Keratinocyte (primary cell): ENCODE data around the gene BEAN1. TPM values are rescaled to one million over a fixed set of nuclear protein-coding genes. Genes with fewer than 3 reads are reported as not detected.

ENCODE experiments used
- DNase-seq: peaks from one replicate; pipeline ENCODE4 v3.0.0-alpha.2; 2011; ENCODE audit warnings: low read depth, missing footprints, low spot score
- FAIRE-seq: peaks from 2 replicates; lab custom pipeline; 2011; peaks lifted over from hg19 to GRCh38; lab: Jason Lieb, UNC
- H2AFZ ChIP-seq: 2 replicates; pipeline ENCODE4 v1.6.0; 2012; ENCODE audit warnings: low read length, control low read depth, inconsistent platforms; ENCODE audit not compliant: control insufficient read depth
- H3K27ac ChIP-seq: 2 replicates; pipeline ENCODE4 v1.5.1; 2011; ENCODE audit warnings: low read length; ENCODE audit not compliant: control insufficient read depth, insufficient read depth
- H3K27me3 ChIP-seq: 3 replicates; pipeline ENCODE4 v1.6.0; 2011; ENCODE audit warnings: low read length; ENCODE audit not compliant: control insufficient read depth, insufficient read depth; ENCODE audit errors: extremely low read depth
- H3K36me3 ChIP-seq, 2 experiments: 2 replicates in 1 of 2; 3 replicates in 1 of 2; pipeline ENCODE4 v1.5.1; 2011; ENCODE audit warnings: low read length in 2 of 2, mild to moderate bottlenecking in 1 of 2; ENCODE audit not compliant: control insufficient read depth in 2 of 2, insufficient read depth in 2 of 2; ENCODE audit errors: extremely low read depth in 1 of 2
- H3K4me1 ChIP-seq: 3 replicates; pipeline ENCODE4 v1.5.1; 2011; ENCODE audit warnings: low read length; ENCODE audit not compliant: control insufficient read depth, insufficient read depth; ENCODE audit errors: extremely low read depth
- H3K4me2 ChIP-seq: 3 replicates; pipeline ENCODE4 v1.6.0; 2011; ENCODE audit warnings: low read depth, low read length; ENCODE audit not compliant: control insufficient read depth, insufficient read depth; ENCODE audit errors: extremely low read depth
- H3K4me3 ChIP-seq, 3 experiments: fragments of 200-600 bp in 1 of 3; sonication (generic) in 1 of 3; 2 replicates in 2 of 3; 3 replicates in 1 of 3; pipeline ENCODE4 v1.5.1; 2011 to 2016; ENCODE audit warnings: low read length in 3 of 3, mild to moderate bottlenecking in 3 of 3, control low read depth in 2 of 3, inconsistent platforms in 1 of 3, low read depth in 1 of 3, mixed read lengths in 1 of 3, mixed run types in 1 of 3, moderate library complexity in 1 of 3; ENCODE audit not compliant: control insufficient read depth in 2 of 3, insufficient read depth in 2 of 3; ENCODE audit errors: extremely low read depth in 1 of 3
- H3K79me2 ChIP-seq: 2 replicates; pipeline ENCODE4 v1.6.0; 2012; ENCODE audit warnings: low read length; ENCODE audit not compliant: control insufficient read depth, insufficient read depth
- H3K9ac ChIP-seq: 3 replicates; pipeline ENCODE4 v1.6.0; 2011; ENCODE audit warnings: low read length; ENCODE audit not compliant: control insufficient read depth, insufficient read depth; ENCODE audit errors: extremely low read depth
- H3K9me1 ChIP-seq: 3 replicates; pipeline ENCODE4 v1.6.0; 2011; ENCODE audit warnings: low read length; ENCODE audit not compliant: control insufficient read depth, insufficient read depth; ENCODE audit errors: extremely low read depth
- H3K9me3 ChIP-seq: 2 replicates; pipeline ENCODE4 v1.5.1; 2012; ENCODE audit warnings: low read depth, low read length; ENCODE audit not compliant: control insufficient read depth
- H4K20me1 ChIP-seq: 3 replicates; pipeline ENCODE4 v1.6.0; 2011; ENCODE audit warnings: low read length; ENCODE audit not compliant: control insufficient read depth, insufficient read depth; ENCODE audit errors: extremely low read depth
- CTCF ChIP-seq, 3 experiments: IDR thresholded peaks in 1 of 3; conservative IDR thresholded peaks in 1 of 3; optimal IDR thresholded peaks in 1 of 3; 2 replicates in 2 of 3; 3 replicates in 1 of 3; pipeline versions ENCODE3 to v1.5.1; 2011; ENCODE audit warnings: low read length in 3 of 3, mild to moderate bottlenecking in 3 of 3, moderate library complexity in 2 of 3, control low read depth in 1 of 3, inconsistent platforms in 1 of 3; ENCODE audit not compliant: insufficient read depth in 2 of 3; ENCODE audit errors: extremely low read depth in 1 of 3
- EZH2 ChIP-seq: IDR thresholded peaks from one replicate; pipeline ENCODE4 v1.6.1; 2012; ENCODE audit warnings: inconsistent platforms, mild to moderate bottlenecking, low read length, moderate library complexity
- dilution Hi-C: fragments of 300-500 bp; cut with MboI; formaldehyde crosslinking; loops from one replicate; pipeline ENCODE4 v1.7.0; 2020; ENCODE audit warnings: low sequenced_read_pairs; ENCODE audit not compliant: extremely low pct_ligation_motif_present
- polyA plus RNA-seq, 5 experiments: library from polyadenylated mRNA; depleted of rRNA in 3 of 5; stranded (reverse) in 3 of 5; stranded (forward) in 1 of 5; unstranded in 1 of 5; fragments of >200 nt; gene quantifications; 1 replicate in 1 of 5; 2 replicates in 3 of 5; 3 replicates in 1 of 5; pipeline versions ENCODE4 v1.2.1 to v1.2.3, GENCODE V29; 2011 to 2012; ENCODE audit warnings: missing spikeins in 2 of 5, low read depth in 1 of 5, low replicate concordance in 1 of 5

Gene BEAN1
- polyA plus RNA-seq, 1 donor (not counting 4 experiments of a cell fraction or from before 2014, with no cell fraction given), result 0.24 TPM

- H4K20me1 ChIP-seq, result no peaks in the 10 kb centered on the region
- TF ChIP-seq CTCF (optimal IDR thresholded peaks at IDR 0.05 in 1 of 3, IDR thresholded peaks at IDR 0.05 in 1 of 3, conservative IDR thresholded peaks at IDR 0.05 in 1 of 3; ENCODE audit: extremely low read depth in 1 of 3, insufficient read depth in 2 of 3, low read length in 3 of 3) (no peak), EZH2 (no peak)
- H3K9me1 ChIP-seq, result no peaks in the 10 kb centered on the region
- no peak overlapping the region for H3K4me2 ChIP-seq
- dilution Hi-C loops, result no loop called here
- peaks cover 5% of the 10 kb centered on the region for H3K27me3 ChIP-seq
- H3K27ac ChIP-seq, result no peak overlapping the region
- H3K4me3 ChIP-seq, result no peak overlapping the region
- no peak overlapping the region for H2AFZ ChIP-seq
- FAIRE-seq (peak; percentile 74), DNase-seq (no peak)
- peaks cover 3% of the 10 kb centered on the region for H3K4me1 ChIP-seq
- no peak overlapping the region for H3K9ac ChIP-seq
- H3K79me2 ChIP-seq, result no peaks in the 10 kb centered on the region
- H3K36me3 ChIP-seq, result no peaks in the 10 kb centered on the region
- H3K9me3 ChIP-seq, result no peaks in the 10 kb centered on the region
Observed at GRCh38 chr16:66473654-66474519, 46.8 kb downstream of the BEAN1 start.

- Histone ChIP-seq H3K27ac (no peak overlapping the region), H3K79me2 (no peaks in the 10 kb centered on the region), H3K27me3 (no peaks in the 10 kb centered on the region), H4K20me1 (no peaks in the 10 kb centered on the region), H2AFZ (no peak overlapping the region), H3K9me1 (no peaks in the 10 kb centered on the region), H3K4me2 (no peak overlapping the region), H3K9me3 (no peaks in the 10 kb centered on the region), H3K36me3 (no peaks in the 10 kb centered on the region), H3K4me1 (peaks cover 11% of the 10 kb centered on the region), H3K4me3 (no peak overlapping the region), H3K9ac (no peak overlapping the region)
- no peak for DNase-seq
- dilution Hi-C loops, result no loop called here
- no peak for FAIRE-seq
- TF ChIP-seq EZH2 (no peak), CTCF (optimal IDR thresholded peaks at IDR 0.05 in 1 of 3, IDR thresholded peaks at IDR 0.05 in 1 of 3, conservative IDR thresholded peaks at IDR 0.05 in 1 of 3; ENCODE audit: extremely low read depth in 1 of 3, insufficient read depth in 2 of 3, low read length in 3 of 3) (no peak)
Observed at GRCh38 chr16:66474750-66475199, 47.7 kb downstream of the BEAN1 start.
